Head of caudate nucleus (tissue), 42 donors: ENCODE measurements around the gene PABPN1.

Experiments used
- DNase-seq, 42 donors: peaks; one replicate each; pipeline versions ENCODE4 v3.0.0 to v3.0.0-alpha.2; 2020 to 2021; ENCODE audit warnings: mixed read lengths in 7 of 42
- intact Hi-C: fragments of 100-400 bp; cut with DNase I; formaldehyde crosslinking; loops from one replicate; pipeline ENCODE4 v1.15.0; 2022

Gene PABPN1

GRCh38 chr14:23349156-23349845 lies 28.0 kb downstream of the PABPN1 start:
- intact Hi-C loops = loop anchor here (10.0 kb wide), 1 partner anchor 96 kb away; no protein-coding TSS in a partner anchor

GRCh38 chr14:23351681-23352505 lies 30.6 kb downstream of the PABPN1 start:
- DNase-seq = peak in 33 of 42 donors; percentile 21 to 73 (median 49)

More at GRCh38 chr14:23349156-23349845, 28.0 kb downstream of the PABPN1 start:
- peak in 2 of 42 donors; percentile 20 to 27 for DNase-seq

GRCh38 chr14:23352506-23353432 lies 31.5 kb downstream of the PABPN1 start, which contains the start of gene SLC22A17:
Gene SLC22A17, minus strand, starts transcription at chr14:23352887.
- intact Hi-C loops = no loop called here
- DNase-seq = peak; percentile 86 to 98 (median 94)

More at GRCh38 chr14:23351681-23352505, 30.6 kb downstream of the PABPN1 start:
- intact Hi-C loops = no loop called here

- DNase-seq = peak in 3 of 42 donors; percentile 0 to 28 (median 22)
- intact Hi-C loops = no loop called here
These were observed 32.1 kb downstream of the PABPN1 start for GRCh38 chr14:23353433-23353780.

GRCh38 chr14:23354990-23355389 lies 33.7 kb downstream of the PABPN1 start:
- DNase-seq = peak in 4 of 42 donors; percentile 1 to 23 (median 18)
- intact Hi-C loops = no loop called here

GRCh38 chr14:23355871-23356435 lies 34.7 kb downstream of the PABPN1 start:
- DNase-seq = peak in 4 of 42 donors; percentile 0 to 39 (median 26)
- intact Hi-C loops = no loop called here

- intact Hi-C loops = no loop called here
These were observed 35.4 kb downstream of the PABPN1 start for GRCh38 chr14:23356662-23357061.

GRCh38 chr14:23357261-23357660 lies 36.0 kb downstream of the PABPN1 start:
- intact Hi-C loops = no loop called here
- DNase-seq = peak in 5 of 42 donors; percentile 1 to 33 (median 11)

More at GRCh38 chr14:23356662-23357061, 35.4 kb downstream of the PABPN1 start:
- peak in 4 of 42 donors; percentile 4 to 21 (median 8) for DNase-seq

- no peak for DNase-seq
- intact Hi-C loops = no loop called here
These were observed 36.8 kb downstream of the PABPN1 start for GRCh38 chr14:23358042-23358441.

- peak in 4 of 42 donors; percentile 1 to 27 (median 12) for DNase-seq
- intact Hi-C loops = no loop called here
These were observed 37.4 kb downstream of the PABPN1 start for GRCh38 chr14:23358553-23359166.

GRCh38 chr14:23359167-23359626 lies 37.9 kb downstream of the PABPN1 start:
- peak in 3 of 42 donors; percentile 0 to 4 (median 4) for DNase-seq
- intact Hi-C loops = no loop called here

GRCh38 chr14:23359722-23360447 lies 38.6 kb downstream of the PABPN1 start:
- intact Hi-C loops = loop anchor here (5.0 kb wide), 1 partner anchor 38 kb away; the partner anchor contains the start of gene PABPN1
- DNase-seq = peak in 4 of 42 donors; percentile 4 to 22 (median 12)

- DNase-seq = peak; percentile 49 to 93 (median 80)
- intact Hi-C loops = loop anchor here (5.0 kb wide), 1 partner anchor 38 kb away; the partner anchor contains the start of gene PABPN1
These were observed 39.2 kb downstream of the PABPN1 start for GRCh38 chr14:23360496-23360895.

GRCh38 chr14:23361320-23361719 lies 40.1 kb downstream of the PABPN1 start:
- intact Hi-C loops = loop anchor here (5.0 kb wide), 1 partner anchor 39 kb away; the partner anchor contains the start of gene PABPN1
- peak in 28 of 42 donors; percentile 18 to 83 (median 58) for DNase-seq

GRCh38 chr14:23361763-23362162 lies 40.5 kb downstream of the PABPN1 start:
- DNase-seq = peak in 2 of 42 donors; percentile 2 to 7
- intact Hi-C loops = loop anchor here (5.0 kb wide), 1 partner anchor 39 kb away; the partner anchor contains the start of gene PABPN1

GRCh38 chr14:23362200-23362599 lies 40.9 kb downstream of the PABPN1 start:
- intact Hi-C loops = loop anchor here (5.0 kb wide), 1 partner anchor 40 kb away; the partner anchor contains the start of gene PABPN1
- peak in 4 of 42 donors; percentile 6 to 29 (median 14) for DNase-seq
